Liver (tissue), 3 donors: ENCODE data around the gene NR6A1.

Experiments
- EGR1 ChIP-seq, 2 donors: IDR thresholded peaks; 2 replicates each; pipeline ENCODE4 v1.6.1; 2016 to 2018; ENCODE audit warnings: antibody characterized with exemption in 2 of 2, low read depth in 2 of 2
- GABPA ChIP-seq, 2 donors: IDR thresholded peaks in 1 of 2; conservative IDR thresholded peaks in 1 of 2; 2 replicates each; pipeline ENCODE4 v1.6.1; 2016; ENCODE audit warnings: antibody characterized with exemption in 2 of 2, mild to moderate bottlenecking in 1 of 2, moderate library complexity in 1 of 2
- HNF4A ChIP-seq, 2 donors: conservative IDR thresholded peaks; 2 replicates each; pipeline ENCODE4 v1.6.1; 2016; ENCODE audit warnings: antibody characterized with exemption in 2 of 2, mild to moderate bottlenecking in 2 of 2
- JUND ChIP-seq, 2 donors: IDR thresholded peaks; 2 replicates each; pipeline ENCODE4 v1.6.1; 2016; ENCODE audit warnings: antibody characterized with exemption in 2 of 2
- MAX ChIP-seq: IDR thresholded peaks from 2 replicates; pipeline ENCODE4 v1.6.1; 2016; ENCODE audit warnings: antibody characterized with exemption
- RAD21 ChIP-seq, 2 donors: IDR thresholded peaks; 2 replicates each; pipeline ENCODE4 v1.6.1; 2016; ENCODE audit warnings: antibody characterized with exemption in 2 of 2, mild to moderate bottlenecking in 2 of 2
- REST ChIP-seq: IDR thresholded peaks from 2 replicates; pipeline ENCODE4 v1.6.1; 2016; ENCODE audit warnings: antibody characterized with exemption, mild to moderate bottlenecking
- RXRA ChIP-seq, 2 donors: IDR thresholded peaks; 2 replicates each; pipeline ENCODE4 v1.6.1; 2017 to 2018; ENCODE audit warnings: antibody characterized with exemption in 2 of 2, mild to moderate bottlenecking in 1 of 2
- SP1 ChIP-seq: IDR thresholded peaks from 2 replicates; pipeline ENCODE4 v1.6.1; 2018; ENCODE audit warnings: antibody characterized with exemption, mild to moderate bottlenecking
- TAF1 ChIP-seq: conservative IDR thresholded peaks from 2 replicates; pipeline ENCODE4 v1.6.1; 2016; ENCODE audit warnings: antibody characterized with exemption, mild to moderate bottlenecking
- YY1 ChIP-seq: IDR thresholded peaks from 2 replicates; pipeline ENCODE4 v1.6.1; 2016; ENCODE audit warnings: antibody characterized with exemption, mild to moderate bottlenecking
- ZBTB33 ChIP-seq: IDR thresholded peaks from 2 replicates; pipeline ENCODE4 v1.6.1; 2016; ENCODE audit warnings: antibody characterized with exemption
- TF ChIP-seq, protein P1 (sequence below): fragments of 150-350 bp; IDR thresholded peaks from 2 replicates; pipeline ENCODE4 v1.5.1; 2017; ENCODE audit warnings: improper control_type of control experiment, low read depth, low read length; ENCODE audit not compliant: missing input control
- donor health status: healthy.
- donor health status: healthy.

- TF ChIP-seq, protein P1, sequence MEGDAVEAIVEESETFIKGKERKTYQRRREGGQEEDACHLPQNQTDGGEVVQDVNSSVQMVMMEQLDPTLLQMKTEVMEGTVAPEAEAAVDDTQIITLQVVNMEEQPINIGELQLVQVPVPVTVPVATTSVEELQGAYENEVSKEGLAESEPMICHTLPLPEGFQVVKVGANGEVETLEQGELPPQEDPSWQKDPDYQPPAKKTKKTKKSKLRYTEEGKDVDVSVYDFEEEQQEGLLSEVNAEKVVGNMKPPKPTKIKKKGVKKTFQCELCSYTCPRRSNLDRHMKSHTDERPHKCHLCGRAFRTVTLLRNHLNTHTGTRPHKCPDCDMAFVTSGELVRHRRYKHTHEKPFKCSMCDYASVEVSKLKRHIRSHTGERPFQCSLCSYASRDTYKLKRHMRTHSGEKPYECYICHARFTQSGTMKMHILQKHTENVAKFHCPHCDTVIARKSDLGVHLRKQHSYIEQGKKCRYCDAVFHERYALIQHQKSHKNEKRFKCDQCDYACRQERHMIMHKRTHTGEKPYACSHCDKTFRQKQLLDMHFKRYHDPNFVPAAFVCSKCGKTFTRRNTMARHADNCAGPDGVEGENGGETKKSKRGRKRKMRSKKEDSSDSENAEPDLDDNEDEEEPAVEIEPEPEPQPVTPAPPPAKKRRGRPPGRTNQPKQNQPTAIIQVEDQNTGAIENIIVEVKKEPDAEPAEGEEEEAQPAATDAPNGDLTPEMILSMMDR: no peak
- TF ChIP-seq EGR1 (IDR thresholded peaks at IDR 0.05; ENCODE audit: low read depth in 2 of 2): no peak
- TF ChIP-seq TAF1: no peak
- TF ChIP-seq YY1: no peak
- no peak for TF ChIP-seq SP1
- TF ChIP-seq REST: no peak
- TF ChIP-seq JUND (IDR thresholded peaks at IDR 0.05): no peak
- no peak for TF ChIP-seq RAD21 (IDR thresholded peaks at IDR 0.05)
- no peak for TF ChIP-seq MAX
- TF ChIP-seq ZBTB33: no peak
- TF ChIP-seq HNF4A (conservative IDR thresholded peaks at IDR 0.05): no peak
- no peak for TF ChIP-seq GABPA (IDR thresholded peaks at IDR 0.05 in 1 of 2, conservative IDR thresholded peaks at IDR 0.05 in 1 of 2)
- no peak for TF ChIP-seq RXRA (IDR thresholded peaks at IDR 0.05)
Observed at GRCh38 chr9:124526174-124526573, 244.9 kb downstream of the NR6A1 start.
